T-cell (primary cell): ENCODE results near the gene GPR26. TPM values are rescaled to one million over a fixed set of nuclear protein-coding genes. Genes with fewer than 3 reads are reported as not detected.

Experiments
- ATAC-seq, 4 experiments: fragments of 200-7000 bp in 3 of 4; fragments of 150-1000 bp in 1 of 4; cut with Tn5 transposase; replicated peaks in 1 of 4; 1 replicate in 3 of 4; 2 replicates in 1 of 4; pipeline ENCODE4 v1.10.0; 2021; ENCODE audit warnings: moderate library complexity in 3 of 4, mild to moderate bottlenecking in 2 of 4, moderate number of reproducible peaks in 1 of 4
- CTCF ChIA-PET, 2 donors: fragments of 300-600 bp; sonication (Branson Sonifier 250); formaldehyde crosslinking; loops; one replicate each; lab custom pipeline; 2022; ENCODE audit warnings: antibody characterized with exemption in 2 of 2; lab: Charles Lee
- POLR2A ChIA-PET, 2 donors: fragments of 300-600 bp; sonication (Branson Sonifier 250); formaldehyde crosslinking; loops; one replicate each; lab custom pipeline; 2022; ENCODE audit warnings: antibody characterized with exemption in 2 of 2; lab: Charles Lee
- DNase-seq, 35 experiments: peaks; one replicate each; pipeline versions ENCODE4 v3.0.0 to v3.0.0-alpha.2; 2013 to 2023
- H3K27ac ChIP-seq: one replicate; pipeline ENCODE4 v1.5.1; 2013; ENCODE audit warnings: low read length
- H3K27me3 ChIP-seq, 2 experiments: replicated peaks in 1 of 2; 1 replicate in 1 of 2; 2 replicates in 1 of 2; pipeline versions ENCODE4 v1.6.1 to v1.7.0; 2013; ENCODE audit warnings: low read length in 1 of 2, mixed read lengths in 1 of 2; ENCODE audit not compliant: control insufficient read depth in 2 of 2, insufficient read depth in 2 of 2; ENCODE audit errors: extremely low read depth in 1 of 2
- H3K36me3 ChIP-seq, 2 donors: 1 replicate in 1 of 2; 2 replicates in 1 of 2; pipeline versions ENCODE4 v1.6.1 to v1.7.0; 2013; ENCODE audit warnings: low read length in 1 of 2; ENCODE audit not compliant: control insufficient read depth in 2 of 2, insufficient read depth in 1 of 2; ENCODE audit errors: extremely low read depth in 1 of 2
- H3K4me1 ChIP-seq, 2 experiments: 1 replicate in 1 of 2; 2 replicates in 1 of 2; pipeline versions ENCODE4 v1.6.1 to v1.7.0; 2013; ENCODE audit warnings: low read length in 2 of 2, mixed read lengths in 1 of 2; ENCODE audit not compliant: insufficient read depth in 2 of 2, control insufficient read depth in 1 of 2; ENCODE audit errors: extremely low read depth in 1 of 2
- H3K4me3 ChIP-seq, 2 donors: 1 replicate in 1 of 2; 2 replicates in 1 of 2; pipeline versions ENCODE4 v1.5.1 to v1.7.0; 2013; ENCODE audit warnings: mild to moderate bottlenecking in 2 of 2, low read length in 1 of 2, moderate library complexity in 1 of 2; ENCODE audit not compliant: control insufficient read depth in 1 of 2; ENCODE audit errors: extremely low read depth in 1 of 2
- H3K9me3 ChIP-seq: 2 replicates; pipeline ENCODE4 v1.7.0; 2013
- H3K27ac Mint-ChIP-seq, 2 donors: one replicate each; pipeline ENCODE4 v1.8.0; 2020 to 2021; ENCODE audit warnings: mild to moderate bottlenecking in 2 of 2, mixed read lengths in 2 of 2
- H3K27me3 Mint-ChIP-seq, 2 donors: one replicate each; pipeline ENCODE4 v1.8.0; 2021 to 2022; ENCODE audit warnings: mixed read lengths in 2 of 2
- H3K36me3 Mint-ChIP-seq: one replicate; pipeline ENCODE4 v1.8.0; 2021; ENCODE audit warnings: mixed read lengths
- H3K4me1 Mint-ChIP-seq, 3 donors: one replicate each; pipeline ENCODE4 v1.8.0; 2020 to 2022; ENCODE audit warnings: mixed read lengths in 3 of 3, mild to moderate bottlenecking in 1 of 3
- H3K4me3 Mint-ChIP-seq, 3 donors: one replicate each; pipeline ENCODE4 v1.8.0; 2020 to 2022; ENCODE audit warnings: mild to moderate bottlenecking in 3 of 3, mixed read lengths in 3 of 3, moderate library complexity in 3 of 3
- H3K9me3 Mint-ChIP-seq, 3 donors: one replicate each; pipeline ENCODE4 v1.8.0; 2020 to 2022; ENCODE audit warnings: mixed read lengths in 3 of 3
- WGBS: methylation state at CpG from one replicate; pipeline ENCODE4 v1.1.5; 2013; ENCODE audit warnings: missing lambda C conversion rate; ENCODE audit not compliant: insufficient coverage; 5-methylcytosine and 5-hydroxymethylcytosine counted together
- total RNA-seq, 35 experiments: library from RNA in 6 of 35; stranded (reverse) in 6 of 35; fragments of 120-200 nt in 1 of 35; gene quantifications; one replicate each; pipeline versions ENCODE4 v1.2.1 to v1.2.4 and lab custom pipeline; 2013 to 2026

GPR26 gene
- total RNA-seq, 5 donors from 2014 or later (not counting 1 experiment from before 2014, with no cell fraction given) = not detected

DNA sequence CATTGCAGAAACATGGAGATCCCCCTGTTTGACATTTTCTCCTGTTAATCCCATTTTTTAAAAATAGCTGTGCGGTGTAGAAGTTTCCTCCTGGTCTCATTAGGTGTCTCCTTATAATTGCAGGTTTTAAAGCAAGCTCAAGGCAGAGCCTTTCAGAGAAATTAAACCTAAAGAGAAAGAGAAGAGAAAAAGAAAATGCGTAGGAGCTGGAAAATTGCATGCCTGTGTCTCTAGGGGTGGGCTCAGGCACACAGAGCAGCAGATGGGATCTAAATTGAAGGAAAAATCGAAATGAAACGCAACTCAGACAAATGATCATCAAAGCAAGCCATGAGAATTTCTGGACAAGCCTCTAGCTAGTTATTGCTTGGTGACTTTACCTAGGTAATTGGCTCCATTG is 40.1 kb downstream of the GPR26 start:
- no peak for ATAC-seq
- no peak for DNase-seq
- no peak overlapping the region for H3K27ac ChIP-seq
- ChIA-PET CTCF (interaction anchor here in 1 of 2 donors (0.6 kb wide), 1 partner anchor 28 kb away, joined by 3 read pairs; no protein-coding TSS in a partner anchor), POLR2A (no interaction called here)
- no peak overlapping the region for H3K4me3 Mint-ChIP-seq
- WGBS = 61% methylated on average over 3 of the region's 4 CpGs
- no peaks in the 10 kb centered on the region for H3K9me3 ChIP-seq
- no peaks in the 10 kb centered on the region for H3K36me3 ChIP-seq
- no peak overlapping the region for H3K4me3 ChIP-seq
- peaks cover 5 to 6% of the 10 kb centered on the region in 2 donors for H3K27me3 Mint-ChIP-seq
- no peak overlapping the region for H3K27ac Mint-ChIP-seq
- H3K4me1 Mint-ChIP-seq = no peaks in the 10 kb centered on the region
- H3K9me3 Mint-ChIP-seq = no peaks in the 10 kb centered on the region
- peaks cover 0 to 10% of the 10 kb centered on the region in 2 experiments for H3K27me3 ChIP-seq
- no peaks in the 10 kb centered on the region for H3K4me1 ChIP-seq
- no peaks in the 10 kb centered on the region for H3K36me3 Mint-ChIP-seq

DNA sequence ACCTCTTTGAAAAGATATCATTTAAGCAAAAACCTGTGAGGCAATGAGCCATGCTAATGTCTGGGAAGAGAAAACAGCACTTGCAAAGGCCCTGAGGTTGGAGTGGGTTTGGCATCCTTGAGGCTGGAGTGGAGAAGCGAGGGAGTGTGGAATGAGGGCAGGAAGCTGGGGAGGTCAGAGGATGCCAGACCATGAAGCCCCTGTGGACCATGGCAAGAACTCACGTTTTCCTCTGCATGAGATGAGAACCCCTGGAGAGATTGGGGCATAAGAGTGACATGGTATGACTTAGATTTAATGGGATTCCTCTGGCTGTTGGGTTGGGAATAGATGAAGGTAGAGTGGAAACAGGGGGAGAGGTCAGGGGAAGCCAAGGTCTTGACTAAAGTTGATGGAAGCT is 49.4 kb downstream of the GPR26 start:
- H3K36me3 ChIP-seq = no peaks in the 10 kb centered on the region

DNA sequence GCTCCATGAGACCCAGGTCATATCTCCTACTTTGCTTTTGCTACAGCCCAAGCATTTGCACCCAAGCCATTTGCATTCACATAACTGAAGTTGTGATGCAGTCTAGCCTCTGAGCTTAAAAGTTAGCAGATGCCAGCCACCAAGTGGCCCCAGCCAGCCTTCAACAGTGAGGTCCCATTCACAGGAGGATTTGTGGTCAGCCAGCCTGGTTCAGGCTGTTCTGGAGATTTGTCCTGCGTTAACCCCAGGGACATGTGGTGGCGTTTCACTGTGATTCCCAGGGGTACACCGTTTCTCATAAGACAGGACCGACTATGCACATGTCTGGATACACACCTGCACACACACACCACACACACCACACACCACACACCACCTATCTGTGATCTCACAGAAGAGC is 51.2 kb downstream of the GPR26 start:
- no peak overlapping the region for H3K4me3 Mint-ChIP-seq

More for the DNA sequence above, 49.4 kb downstream of the GPR26 start:
- Histone ChIP-seq H3K27ac (no peak overlapping the region), H3K9me3 (no peaks in the 10 kb centered on the region), H3K4me1 (no peaks in the 10 kb centered on the region), H3K4me3 (no peak overlapping the region), H3K27me3 (no peaks in the 10 kb centered on the region)
- ChIA-PET POLR2A (no interaction called here), CTCF (no interaction called here)
- DNase-seq = no peak
- Mint-ChIP-seq H3K4me3 (no peak overlapping the region), H3K27ac (no peak overlapping the region), H3K36me3 (no peaks in the 10 kb centered on the region), H3K27me3 (peaks cover 0 to 11% of the 10 kb centered on the region in 2 donors), H3K9me3 (peaks cover 0 to 6% (median 2%) of the 10 kb centered on the region in 3 donors), H3K4me1 (no peaks in the 10 kb centered on the region)
- no peak for ATAC-seq
- WGBS = 55% methylated on average over 2 of the region's 2 CpGs

DNA sequence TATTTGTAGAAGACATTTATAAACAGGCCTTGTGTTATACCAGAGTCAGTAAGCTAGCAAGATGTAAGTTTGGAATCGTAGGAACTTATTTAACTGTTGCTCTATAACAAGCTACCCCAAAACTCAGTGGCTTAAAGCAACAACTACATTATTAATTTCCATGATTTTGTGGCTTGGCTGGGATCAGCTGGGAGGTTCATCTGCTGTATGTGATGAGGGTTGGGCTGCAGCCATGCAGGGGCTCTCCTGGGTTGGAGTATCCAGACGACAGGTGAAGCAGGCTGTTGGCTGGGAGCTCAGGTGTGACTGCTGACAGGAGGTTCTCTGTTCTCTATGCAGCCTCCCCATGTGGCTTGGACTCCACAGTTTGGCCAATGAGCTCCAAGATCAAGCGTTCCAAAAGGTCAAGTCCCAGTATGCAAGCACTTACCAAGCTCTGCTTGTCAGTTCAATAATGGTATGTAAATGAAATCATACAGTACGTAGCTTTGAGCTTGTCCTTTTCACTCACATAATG is 52.4 kb downstream of the GPR26 start:
- no peak for DNase-seq
- POLR2A ChIA-PET = no interaction called here

More for the DNA sequence above, 51.2 kb downstream of the GPR26 start:
- no peaks in the 10 kb centered on the region for H3K9me3 ChIP-seq
- H3K4me1 ChIP-seq = no peaks in the 10 kb centered on the region
- 87% methylated on average over 4 of the region's 4 CpGs for WGBS
- no peak overlapping the region for H3K27ac ChIP-seq
- Mint-ChIP-seq H3K4me1 (no peaks in the 10 kb centered on the region), H3K36me3 (no peaks in the 10 kb centered on the region), H3K9me3 (peaks cover 0 to 6% (median 2%) of the 10 kb centered on the region in 3 donors), H3K27ac (no peak overlapping the region), H3K27me3 (peaks cover 0 to 11% of the 10 kb centered on the region in 2 donors)
- H3K4me3 ChIP-seq = no peak overlapping the region
- POLR2A ChIA-PET = interaction anchor here in 1 of 2 donors (0.6 kb wide), 1 partner anchor 91 kb away, joined by 3 read pairs; no protein-coding TSS in a partner anchor
- no peaks in the 10 kb centered on the region for H3K27me3 ChIP-seq
- ATAC-seq (no peak), DNase-seq (no peak)
- no peaks in the 10 kb centered on the region for H3K36me3 ChIP-seq
- CTCF ChIA-PET = no interaction called here

DNA sequence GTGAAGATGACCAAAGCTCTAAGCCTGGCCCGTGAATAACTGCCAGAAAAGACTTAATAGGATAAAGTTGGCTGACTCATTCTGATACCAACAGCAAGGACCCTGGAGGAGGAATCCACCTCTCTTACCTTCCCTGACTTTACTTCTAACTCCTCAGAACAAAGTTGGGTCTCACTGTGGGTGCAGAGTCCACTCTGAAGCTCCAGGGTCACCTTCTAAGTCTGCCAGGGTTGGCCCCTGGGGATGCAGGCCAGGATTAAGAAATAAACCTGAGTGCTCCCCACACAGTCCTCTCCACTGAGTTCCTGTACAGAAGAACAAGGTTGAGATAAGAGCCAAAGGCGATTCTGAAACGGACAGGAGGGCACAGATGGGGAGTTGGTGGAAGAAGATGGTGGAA is 54.4 kb downstream of the GPR26 start:
- Histone ChIP-seq H3K9me3 (no peaks in the 10 kb centered on the region), H3K27me3 (peaks cover 0 to 8% of the 10 kb centered on the region in 2 experiments), H3K27ac (no peak overlapping the region), H3K4me1 (no peaks in the 10 kb centered on the region), H3K4me3 (no peak overlapping the region), H3K36me3 (no peaks in the 10 kb centered on the region)
- Mint-ChIP-seq H3K4me3 (no peak overlapping the region), H3K9me3 (peaks cover 0 to 4% (median 2%) of the 10 kb centered on the region in 3 donors), H3K27me3 (peaks cover 0 to 11% of the 10 kb centered on the region in 2 donors), H3K27ac (no peak overlapping the region), H3K4me1 (no peaks in the 10 kb centered on the region), H3K36me3 (no peaks in the 10 kb centered on the region)
- CTCF ChIA-PET = no interaction called here
- ATAC-seq (no peak), DNase-seq (no peak)
- POLR2A ChIA-PET = no interaction called here
- no CpG with 5 or more reads among the region's 3 CpGs for WGBS

More for the DNA sequence above, 52.4 kb downstream of the GPR26 start:
- ATAC-seq = no peak
- Histone ChIP-seq H3K4me3 (no peak overlapping the region), H3K4me1 (no peaks in the 10 kb centered on the region), H3K27ac (no peak overlapping the region), H3K27me3 (no peaks in the 10 kb centered on the region), H3K9me3 (no peaks in the 10 kb centered on the region), H3K36me3 (no peaks in the 10 kb centered on the region)
- Mint-ChIP-seq H3K36me3 (no peaks in the 10 kb centered on the region), H3K9me3 (peaks cover 0 to 6% (median 2%) of the 10 kb centered on the region in 3 donors), H3K27ac (no peak overlapping the region), H3K4me1 (no peaks in the 10 kb centered on the region), H3K27me3 (peaks cover 0 to 11% of the 10 kb centered on the region in 2 donors), H3K4me3 (no peak overlapping the region)
- 80% methylated on average over 1 of the region's 4 CpGs for WGBS
- CTCF ChIA-PET = no interaction called here

DNA sequence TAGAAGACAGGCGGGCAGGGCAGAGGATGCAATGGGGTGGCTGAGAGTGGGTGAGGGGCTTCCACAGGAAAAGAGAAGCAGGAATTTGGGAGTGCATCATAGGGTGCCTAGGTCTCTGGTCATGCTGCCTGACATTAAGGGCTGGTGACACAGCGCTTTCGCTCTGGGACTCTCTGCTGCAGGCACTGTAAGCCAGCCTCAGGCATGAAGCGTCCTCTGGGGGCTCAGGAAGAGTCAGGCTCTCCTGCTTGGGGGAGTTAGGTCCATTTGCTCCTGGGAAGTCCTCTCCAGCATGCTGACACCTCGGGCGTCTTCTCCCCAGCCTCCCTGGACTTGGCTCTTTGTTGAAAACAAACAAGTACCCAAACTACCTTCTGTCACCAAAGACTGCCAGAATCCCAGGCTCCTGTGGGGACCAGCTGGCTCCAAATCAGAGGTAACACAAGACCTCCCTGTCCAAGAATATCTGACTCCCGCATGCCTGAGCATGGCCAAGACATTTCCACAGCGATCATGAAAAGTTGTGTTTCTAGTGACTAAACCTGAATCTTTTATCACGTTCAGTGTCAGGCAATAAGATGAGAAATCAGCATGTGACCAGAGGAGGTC is 55.4 kb downstream of the GPR26 start:
- no peak for DNase-seq
- H3K27ac ChIP-seq = no peak overlapping the region
- H3K4me1 Mint-ChIP-seq = no peaks in the 10 kb centered on the region
- H3K9me3 ChIP-seq = no peaks in the 10 kb centered on the region
- H3K4me1 ChIP-seq = no peaks in the 10 kb centered on the region
- peaks cover 0 to 8% of the 10 kb centered on the region in 2 experiments for H3K27me3 ChIP-seq
- H3K27me3 Mint-ChIP-seq = peaks cover 0 to 6% of the 10 kb centered on the region in 2 donors
- no peak overlapping the region for H3K27ac Mint-ChIP-seq
- H3K4me3 ChIP-seq = no peak overlapping the region
- ChIA-PET CTCF (no interaction called here), POLR2A (no interaction called here)
- H3K36me3 ChIP-seq = no peaks in the 10 kb centered on the region
- H3K36me3 Mint-ChIP-seq = no peaks in the 10 kb centered on the region
- no peak for ATAC-seq
- WGBS = 69% methylated on average over 7 of the region's 9 CpGs
- H3K4me3 Mint-ChIP-seq = no peak overlapping the region
- H3K9me3 Mint-ChIP-seq = peaks cover 0 to 2% (median 0%) of the 10 kb centered on the region in 3 donors
